ENCODE measurements around the gene TIMP2. TPM values are rescaled to one million over a fixed set of nuclear protein-coding genes. Genes with fewer than 3 reads are reported as not detected.
"Not testable (repeated sequence)": the region's sequence is repeated elsewhere in the genome, so short reads cannot be mapped to it uniquely, and the experiment has no call there.

The TIMP2 gene
- total RNA-seq, 4 donors from 2014 or later, result 187 to 456 (median 339) TPM

DNA sequence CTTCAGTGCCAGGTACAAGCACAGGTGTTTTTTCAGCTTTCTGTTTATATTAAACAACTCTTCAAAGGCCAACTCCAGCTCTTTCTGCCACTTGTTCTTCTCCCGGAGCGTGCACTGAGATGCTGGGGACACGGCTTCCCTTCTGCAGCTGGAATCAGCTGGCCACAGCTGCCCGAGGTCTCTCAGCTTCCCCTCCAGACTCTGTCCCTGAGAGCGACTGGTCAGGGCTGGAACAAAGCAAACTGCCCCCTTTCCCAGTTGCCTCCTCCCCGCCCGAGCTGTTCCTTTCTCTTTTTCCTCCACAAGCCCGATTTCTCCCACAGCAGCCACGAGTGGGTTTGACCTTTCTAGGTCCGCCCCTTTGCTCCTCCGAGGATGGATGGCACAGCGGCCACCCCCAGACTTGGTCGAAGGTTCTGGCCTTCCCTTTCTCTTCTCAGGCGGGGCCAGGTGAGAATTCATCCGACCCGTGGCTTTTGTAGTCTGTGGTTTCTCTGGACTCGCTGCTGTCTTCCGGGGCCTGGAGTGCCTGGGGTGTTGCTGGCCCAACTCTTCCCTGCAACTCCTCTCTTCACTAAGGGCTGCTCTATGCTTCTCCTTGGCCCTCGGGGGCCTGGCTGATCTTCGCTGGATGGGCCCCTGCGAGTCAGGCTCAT lies 33.7 kb downstream of the TIMP2 start:
- peaks cover 3 to 100% (median 80%) of the 10 kb centered on the region in 4 donors for H3K4me1 ChIP-seq
- no peak overlapping the region for H3K4me3 ChIP-seq
- no peak for DNase-seq (ENCODE audit: low spot score in 2 of 2)
- H3K9me3 ChIP-seq, result no peaks in the 10 kb centered on the region
- TF ChIP-seq EP300 (IDR thresholded peaks at IDR 0.05), result no peak
- no peaks in the 10 kb centered on the region for H3K36me3 ChIP-seq
- H3K27me3 ChIP-seq, result no peaks in the 10 kb centered on the region
- WGBS, 2 donors, result 42 to 51% methylated on average over 21 of the region's 21 CpGs
- H3K27ac ChIP-seq, result peak overlapping the region; percentile 35 to 99 (median 79)

DNA sequence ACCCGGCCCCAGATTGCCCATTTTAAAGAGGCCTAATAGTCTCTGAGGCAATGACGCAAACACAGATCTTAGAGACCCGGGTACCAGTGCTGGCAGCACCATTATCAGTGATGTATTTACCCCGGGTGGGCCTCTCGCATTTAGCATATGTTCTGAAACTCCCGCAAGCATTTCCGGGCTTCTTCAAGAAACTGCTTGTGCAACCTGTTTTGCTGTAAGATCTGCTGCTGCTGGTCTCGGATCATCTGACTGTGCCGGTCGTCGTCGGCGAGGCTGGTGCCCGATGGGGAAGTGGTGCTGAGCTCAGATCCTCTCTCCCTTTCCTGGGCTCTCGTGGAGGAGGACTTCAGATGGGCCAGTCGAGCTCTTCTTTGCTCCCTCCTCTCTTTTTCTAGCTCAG lies 34.7 kb downstream of the TIMP2 start:
- Histone ChIP-seq H3K9me3 (no peaks in the 10 kb centered on the region), H3K36me3 (no peaks in the 10 kb centered on the region), H3K4me1 (peaks cover under 1 to 100% (median 80%) of the 10 kb centered on the region in 4 donors), H3K27me3 (no peaks in the 10 kb centered on the region), H3K27ac (peak overlapping the region; percentile 35 to 99 (median 79)), H3K4me3 (no peak overlapping the region)
- DNase-seq (ENCODE audit: low spot score in 2 of 2), result peak; percentile 56 to 57
- peak; percentile 40 to 71 for TF ChIP-seq EP300 (IDR thresholded peaks at IDR 0.05)
- TF ChIP-seq POLR2A (IDR thresholded peaks at IDR 0.05), result peak; percentile 32 to 34
- TF ChIP-seq CTCF (IDR thresholded peaks at IDR 0.05), result no peak
- 74 to 81% methylated on average over 16 of the region's 16 CpGs for WGBS, 2 donors

GRCh38 chr17:78890096-78890495 lies 35.1 kb downstream of the TIMP2 start:
- not testable (repeated sequence) for DNase-seq (ENCODE audit: low spot score in 2 of 2); H3K36me3 ChIP-seq; H3K4me3 ChIP-seq; H3K27me3 ChIP-seq; H3K9me3 ChIP-seq
- Histone ChIP-seq H3K4me1 (peaks cover 0 to 100% (median 81%) of the 10 kb centered on the region in 4 donors), H3K27ac (peak overlapping the region; percentile 35 to 99 (median 79))
- 87% methylated on average over 11 of the region's 11 CpGs for WGBS, 2 donors

DNA sequence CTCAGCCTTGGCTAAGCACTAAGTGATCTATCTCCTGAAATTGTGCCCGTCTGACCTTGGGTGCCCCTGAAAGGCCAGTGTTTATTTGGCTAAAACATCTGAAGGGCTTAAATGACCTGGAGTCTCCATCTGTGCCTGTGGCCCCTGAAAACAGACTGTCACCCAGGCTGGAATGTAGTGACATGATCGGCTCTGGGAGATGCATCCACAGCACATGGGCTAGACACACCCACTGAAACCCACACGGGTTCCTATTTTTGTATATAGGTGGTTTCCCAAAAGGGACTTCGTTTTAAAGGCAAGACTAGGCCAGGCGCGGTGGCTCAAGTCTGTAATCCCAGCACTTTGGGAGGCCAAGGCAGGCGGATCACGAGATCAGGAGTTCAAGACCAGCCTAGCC lies 35.7 kb downstream of the TIMP2 start:
- no peak for TF ChIP-seq CTCF (IDR thresholded peaks at IDR 0.05)
- no peak for TF ChIP-seq POLR2A (IDR thresholded peaks at IDR 0.05)
- no peak for TF ChIP-seq EP300 (IDR thresholded peaks at IDR 0.05)
- Histone ChIP-seq H3K27me3 (no peaks in the 10 kb centered on the region), H3K9me3 (no peaks in the 10 kb centered on the region), H3K4me3 (no peak overlapping the region), H3K27ac (peak overlapping the region; percentile 16 to 99 (median 79)), H3K36me3 (no peaks in the 10 kb centered on the region), H3K4me1 (peaks cover 0 to 100% (median 84%) of the 10 kb centered on the region in 4 donors)
- no peak for DNase-seq (ENCODE audit: low spot score in 2 of 2)
- 59 to 63% methylated on average over 8 of the region's 8 CpGs for WGBS, 2 donors

- no peak overlapping the region for H3K4me3 ChIP-seq
- H3K27me3 ChIP-seq, result no peaks in the 10 kb centered on the region
- peaks cover 0 to 100% (median 84%) of the 10 kb centered on the region in 4 donors for H3K4me1 ChIP-seq
- no peaks in the 10 kb centered on the region for H3K9me3 ChIP-seq
- H3K36me3 ChIP-seq, result no peaks in the 10 kb centered on the region
- TF ChIP-seq POLR2A (IDR thresholded peaks at IDR 0.05) (no peak), CTCF (IDR thresholded peaks at IDR 0.05) (no peak), EP300 (IDR thresholded peaks at IDR 0.05) (no peak)
- H3K27ac ChIP-seq, result peak overlapping the region; percentile 16 to 99 (median 79)
- DNase-seq (ENCODE audit: low spot score in 2 of 2), result no peak
- WGBS, 2 donors, result 61 to 65% methylated on average over 10 of the region's 10 CpGs
These were observed 36.2 kb downstream of the TIMP2 start for GRCh38 chr17:78888941-78889518.

- Histone ChIP-seq H3K27ac (peak overlapping the region; percentile 88 to 99 (median 98)), H3K4me3 (no peak overlapping the region), H3K9me3 (no peaks in the 10 kb centered on the region), H3K36me3 (no peaks in the 10 kb centered on the region), H3K27me3 (no peaks in the 10 kb centered on the region), H3K4me1 (peaks cover 0 to 100% (median 82%) of the 10 kb centered on the region in 4 donors)
- WGBS, 2 donors, result 62 to 73% methylated on average over 12 of the region's 12 CpGs
- TF ChIP-seq POLR2A (IDR thresholded peaks at IDR 0.05), result no peak
- TF ChIP-seq EP300 (IDR thresholded peaks at IDR 0.05), result no peak
- DNase-seq (ENCODE audit: low spot score in 2 of 2), result no peak
These were observed 38.2 kb downstream of the TIMP2 start for GRCh38 chr17:78886954-78887353.

Measured in tibial nerve (tissue), 4 donors.